Subcutaneous abdominal adipose tissue (tissue), 5 donors: ENCODE results near the gene CAPN3.
"Not testable (repeated sequence)": the region's sequence is repeated elsewhere in the genome, so short reads cannot be mapped to it uniquely, and the experiment has no call there.

ENCODE experiments used
- H3K27ac ChIP-seq: one replicate; pipeline ENCODE4 v1.7.0; 2013; ENCODE audit warnings: low read depth, mild to moderate bottlenecking, inconsistent platforms, low read length, moderate library complexity
- H3K27me3 ChIP-seq, 5 donors: one replicate each; pipeline ENCODE4 v1.7.0; 2013; ENCODE audit warnings: low read length in 5 of 5, inconsistent platforms in 1 of 5; ENCODE audit not compliant: control insufficient read depth in 5 of 5, insufficient read depth in 4 of 5
- H3K36me3 ChIP-seq, 5 donors: one replicate each; pipeline ENCODE4 v1.7.0; 2013; ENCODE audit warnings: low read length in 5 of 5; ENCODE audit not compliant: control insufficient read depth in 5 of 5, insufficient read depth in 5 of 5
- H3K4me1 ChIP-seq, 5 donors: one replicate each; pipeline ENCODE4 v1.7.0; 2013; ENCODE audit warnings: low read length in 5 of 5, mild to moderate bottlenecking in 3 of 5, moderate library complexity in 1 of 5; ENCODE audit not compliant: control insufficient read depth in 5 of 5, insufficient read depth in 5 of 5
- H3K4me3 ChIP-seq, 5 donors: one replicate each; pipeline ENCODE4 v1.7.0; 2013; ENCODE audit warnings: low read length in 5 of 5, low read depth in 1 of 5
- H3K9ac ChIP-seq, 5 donors: one replicate each; pipeline ENCODE4 v1.7.0; 2013; ENCODE audit warnings: low read length in 5 of 5, mild to moderate bottlenecking in 4 of 5, moderate library complexity in 3 of 5
- H3K9me3 ChIP-seq, 5 donors: one replicate each; pipeline ENCODE4 v1.7.0; 2013; ENCODE audit warnings: low read length in 5 of 5; ENCODE audit not compliant: control insufficient read depth in 5 of 5
- donor health status: healthy.
- donor health status: healthy.
- donor health status: healthy.
- donor health status: healthy.
- donor health status: healthy.

The CAPN3 gene

DNA sequence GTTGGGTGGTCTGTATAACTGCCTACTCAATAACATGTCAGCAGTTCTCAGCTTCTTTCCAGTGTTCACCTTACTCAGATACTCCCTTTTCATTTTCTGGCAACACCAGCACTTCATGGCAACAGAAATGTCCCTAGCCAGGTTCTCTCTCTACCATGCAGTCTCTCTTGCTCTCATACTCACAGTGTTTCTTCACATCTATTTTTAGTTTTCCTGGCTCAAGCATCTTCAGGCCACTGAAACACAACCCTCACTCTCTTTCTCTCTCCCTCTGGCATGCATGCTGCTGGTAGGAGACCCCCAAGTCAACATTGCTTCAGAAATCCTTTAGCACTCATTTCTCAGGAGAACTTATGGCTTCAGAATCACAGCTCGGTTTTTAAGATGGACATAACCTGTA, at the start of gene CAPN3:
TSS of gene CAPN3 (plus strand) at position 253 of the 400 bp plus-strand sequence. CDS start 305 bp downstream, outside the sequence.
- H3K4me3 ChIP-seq = no peak within 1 kb of the TSS
- no peaks in the 10 kb centered on the region for H3K9me3 ChIP-seq
- H3K36me3 ChIP-seq = peaks cover 3 to 38% (median 28%) of the 10 kb centered on the region in 5 donors
- no peak within 1 kb of the TSS for H3K27ac ChIP-seq
- no peak within 1 kb of the TSS for H3K9ac ChIP-seq
- H3K27me3 ChIP-seq = no peaks in the 10 kb centered on the region
- H3K4me1 ChIP-seq = peaks cover 0 to under 1% (median 0%) of the 10 kb centered on the region in 5 donors

DNA sequence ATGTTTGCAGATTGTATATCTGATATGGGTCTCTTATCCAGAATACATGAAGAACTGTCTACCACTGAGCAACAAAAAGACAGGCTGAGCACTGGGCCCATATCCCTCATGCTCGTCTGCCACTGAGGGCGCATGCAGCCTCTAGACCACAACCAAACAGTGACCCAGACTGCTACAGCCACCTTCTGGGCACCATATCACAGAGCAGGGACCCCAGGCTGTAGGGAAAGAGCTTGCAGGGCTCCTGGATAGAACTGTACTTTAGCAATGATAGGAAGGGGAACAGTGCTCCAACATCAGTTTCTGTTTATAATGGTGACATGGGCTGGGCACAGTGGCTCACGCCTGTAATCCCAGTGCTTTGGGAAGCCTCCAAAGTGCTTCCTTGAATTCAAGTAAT, 45.8 kb upstream of the CAPN3 start:
- H3K27me3 ChIP-seq = no peaks in the 10 kb centered on the region
- no peak overlapping the region for H3K9ac ChIP-seq
- H3K4me1 ChIP-seq = no peaks in the 10 kb centered on the region
- H3K9me3 ChIP-seq = no peaks in the 10 kb centered on the region
- H3K4me3 ChIP-seq = no peak overlapping the region
- no peak overlapping the region for H3K27ac ChIP-seq
- H3K36me3 ChIP-seq = peaks cover 25 to 49% (median 38%) of the 10 kb centered on the region in 5 donors

DNA sequence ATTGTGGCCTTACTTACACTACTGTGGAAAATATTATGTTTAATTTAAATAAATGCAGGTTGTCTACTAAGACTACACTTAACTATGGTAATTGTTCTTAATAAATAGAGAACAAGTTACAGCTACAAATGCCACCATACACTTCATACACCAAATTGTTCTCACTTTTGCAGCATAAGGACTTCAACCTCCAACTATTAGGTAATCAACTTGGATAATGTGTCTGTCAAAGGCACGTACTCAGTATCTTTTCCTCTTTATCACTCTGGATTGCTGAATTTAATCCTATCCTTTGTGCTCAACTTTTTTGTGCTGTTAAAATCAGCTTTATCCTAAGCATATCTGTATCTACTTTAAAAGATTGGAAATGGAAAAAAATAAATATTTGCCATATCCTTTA, 44.5 kb upstream of the CAPN3 start:
- no peaks in the 10 kb centered on the region for H3K4me1 ChIP-seq
- H3K9ac ChIP-seq = no peak overlapping the region
- H3K4me3 ChIP-seq = no peak overlapping the region
- peaks cover 22 to 36% (median 26%) of the 10 kb centered on the region in 5 donors for H3K36me3 ChIP-seq
- H3K9me3 ChIP-seq = no peaks in the 10 kb centered on the region
- no peaks in the 10 kb centered on the region for H3K27me3 ChIP-seq
- no peak overlapping the region for H3K27ac ChIP-seq

DNA sequence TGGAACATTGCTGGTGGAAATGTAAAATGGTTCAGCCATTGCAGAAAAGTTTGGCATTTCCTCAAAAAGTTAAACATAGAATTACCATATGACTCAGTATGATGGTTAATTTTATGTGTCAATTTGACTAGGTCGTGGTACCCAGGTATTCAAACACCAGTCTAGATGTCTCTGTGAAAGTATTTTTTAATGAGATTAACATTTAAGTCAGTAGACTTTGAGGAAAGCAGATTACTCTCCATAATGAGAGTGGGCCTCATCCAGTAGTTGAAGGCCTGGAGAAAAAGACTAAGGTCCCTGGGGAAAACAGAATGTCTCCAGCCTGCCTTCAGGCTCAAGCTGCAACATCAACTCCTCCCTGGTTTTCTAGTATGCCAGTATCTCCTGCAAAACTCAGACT, 43.8 kb upstream of the CAPN3 start:
- Histone ChIP-seq H3K27me3 (no peaks in the 10 kb centered on the region), H3K4me3 (no peak overlapping the region), H3K36me3 (peaks cover 18 to 29% (median 20%) of the 10 kb centered on the region in 5 donors), H3K9ac (no peak overlapping the region), H3K27ac (no peak overlapping the region), H3K9me3 (no peaks in the 10 kb centered on the region), H3K4me1 (no peaks in the 10 kb centered on the region)

DNA sequence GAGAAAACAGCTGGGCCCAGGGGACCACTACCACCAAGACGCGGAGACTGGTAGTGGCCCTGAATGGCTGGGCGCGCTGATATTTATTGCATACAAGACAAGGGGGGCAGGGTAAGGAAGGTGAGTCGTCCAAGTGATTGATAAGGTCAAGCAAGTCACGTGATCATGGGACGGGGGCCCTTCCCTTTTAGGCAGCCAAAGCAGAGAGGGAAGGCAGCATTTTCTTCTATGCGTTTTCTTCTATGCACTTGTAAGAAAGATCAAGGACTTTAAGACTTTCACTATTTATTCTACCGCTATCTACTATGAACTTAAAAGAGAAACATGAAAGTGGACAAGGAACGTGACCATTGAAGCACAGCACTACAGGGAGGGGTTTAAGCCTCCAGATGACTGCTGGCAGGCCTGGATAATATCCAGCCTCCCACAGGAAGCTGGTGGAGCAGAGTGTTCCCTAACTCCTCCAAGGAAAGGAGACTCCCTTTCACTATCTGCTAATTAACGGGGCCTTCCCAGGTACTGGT, 43.0 kb upstream of the CAPN3 start:
- not testable (repeated sequence) for H3K9me3 ChIP-seq, H3K9ac ChIP-seq, H3K27ac ChIP-seq, H3K4me1 ChIP-seq, H3K4me3 ChIP-seq, H3K27me3 ChIP-seq
- H3K36me3 ChIP-seq = peaks cover 10 to 24% (median 14%) of the 10 kb centered on the region in 5 donors

DNA sequence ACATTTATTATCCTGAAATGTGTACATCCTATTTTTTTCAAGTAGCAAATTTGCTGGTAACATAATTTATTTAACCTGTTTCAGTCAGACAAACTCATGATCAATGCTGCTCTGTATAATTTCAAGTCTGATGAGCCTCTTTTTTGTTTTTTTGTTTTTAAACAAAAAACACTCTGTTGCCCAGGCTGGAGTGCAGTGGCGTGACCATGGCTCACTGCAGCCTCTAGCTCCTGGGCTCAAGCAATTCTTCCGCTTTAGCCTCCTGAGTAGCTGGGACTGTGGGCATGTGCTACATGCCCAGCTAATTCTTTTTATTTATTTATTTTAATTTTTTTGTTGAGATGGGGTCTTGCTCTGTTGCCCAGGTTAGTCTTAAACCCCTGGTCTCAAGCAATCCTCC, 40.1 kb upstream of the CAPN3 start:
- H3K27ac ChIP-seq = no peak overlapping the region
- no peaks in the 10 kb centered on the region for H3K4me1 ChIP-seq
- H3K9ac ChIP-seq = no peak overlapping the region
- H3K36me3 ChIP-seq = peaks cover 12 to 29% (median 23%) of the 10 kb centered on the region in 5 donors
- no peaks in the 10 kb centered on the region for H3K9me3 ChIP-seq
- no peaks in the 10 kb centered on the region for H3K27me3 ChIP-seq
- H3K4me3 ChIP-seq = no peak overlapping the region

DNA sequence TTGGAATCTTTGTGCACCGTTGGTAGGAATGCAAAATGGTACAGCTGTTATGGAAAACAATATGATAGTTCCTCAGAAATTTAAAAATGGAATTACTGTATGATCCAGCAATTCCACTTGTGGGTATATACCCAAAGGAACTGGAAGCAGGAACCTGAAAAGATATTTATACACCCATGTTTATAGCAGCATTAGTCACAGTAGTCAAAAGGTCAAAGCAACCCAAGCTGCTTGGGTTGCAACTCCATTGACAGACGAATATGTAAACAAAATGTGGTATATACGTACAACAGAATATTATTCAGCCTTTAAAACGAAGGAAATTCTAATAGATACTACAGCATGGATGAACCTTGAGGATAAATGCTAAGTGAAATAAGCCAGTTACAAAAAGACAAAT, 35.0 kb upstream of the CAPN3 start:
- H3K9me3 ChIP-seq = no peaks in the 10 kb centered on the region
- H3K27me3 ChIP-seq = no peaks in the 10 kb centered on the region
- H3K9ac ChIP-seq = no peak overlapping the region
- H3K27ac ChIP-seq = no peak overlapping the region
- H3K4me1 ChIP-seq = no peaks in the 10 kb centered on the region
- no peak overlapping the region for H3K4me3 ChIP-seq
- peaks cover 31 to 65% (median 44%) of the 10 kb centered on the region in 5 donors for H3K36me3 ChIP-seq

DNA sequence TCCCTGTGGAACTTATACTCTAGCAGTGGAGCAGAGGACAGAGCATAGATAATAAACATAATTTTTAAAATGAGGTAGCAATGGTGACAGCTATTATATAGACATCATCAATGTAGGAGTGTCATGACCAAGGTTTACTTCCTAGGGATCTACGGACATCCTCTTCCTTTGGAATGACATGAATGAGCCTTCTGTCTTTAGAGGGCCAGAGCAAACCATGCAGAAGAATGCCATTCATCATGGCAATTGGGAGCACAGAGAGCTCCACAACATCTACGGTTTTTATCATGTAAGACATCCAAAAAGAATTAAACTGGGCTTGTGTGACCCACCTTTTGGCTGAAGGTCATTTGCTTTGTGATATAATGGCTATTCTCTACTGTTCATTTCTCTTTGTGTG, 30.1 kb upstream of the CAPN3 start:
- no peaks in the 10 kb centered on the region for H3K4me1 ChIP-seq
- H3K27ac ChIP-seq = no peak overlapping the region
- no peak overlapping the region for H3K4me3 ChIP-seq
- no peaks in the 10 kb centered on the region for H3K9me3 ChIP-seq
- H3K9ac ChIP-seq = no peak overlapping the region
- peaks cover 23 to 54% (median 37%) of the 10 kb centered on the region in 5 donors for H3K36me3 ChIP-seq
- no peaks in the 10 kb centered on the region for H3K27me3 ChIP-seq

DNA sequence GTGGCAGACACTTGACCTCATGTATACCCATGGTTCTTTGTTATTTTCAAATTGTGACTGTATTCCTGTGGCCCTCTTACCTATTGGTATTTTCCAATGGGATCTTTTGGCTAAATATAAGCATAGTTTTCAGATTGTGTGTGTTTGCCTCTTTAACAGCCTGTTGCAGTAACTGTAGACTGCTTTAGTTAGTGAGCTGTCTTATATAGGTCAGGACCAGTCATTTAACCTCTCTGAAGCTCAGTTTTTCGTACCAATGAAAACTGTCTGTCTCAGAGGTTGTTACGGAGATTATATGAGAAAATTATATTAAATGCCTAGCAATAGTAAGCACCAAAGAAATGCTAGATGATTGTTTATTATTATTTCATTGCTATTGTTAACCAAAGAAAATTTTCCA, 29.3 kb upstream of the CAPN3 start:
- no peak overlapping the region for H3K27ac ChIP-seq
- H3K4me1 ChIP-seq = no peaks in the 10 kb centered on the region
- no peaks in the 10 kb centered on the region for H3K27me3 ChIP-seq
- H3K36me3 ChIP-seq = peaks cover 26 to 51% (median 36%) of the 10 kb centered on the region in 5 donors
- H3K9ac ChIP-seq = no peak overlapping the region
- H3K4me3 ChIP-seq = no peak overlapping the region
- H3K9me3 ChIP-seq = peaks cover 0 to 3% (median 2%) of the 10 kb centered on the region in 5 donors

DNA sequence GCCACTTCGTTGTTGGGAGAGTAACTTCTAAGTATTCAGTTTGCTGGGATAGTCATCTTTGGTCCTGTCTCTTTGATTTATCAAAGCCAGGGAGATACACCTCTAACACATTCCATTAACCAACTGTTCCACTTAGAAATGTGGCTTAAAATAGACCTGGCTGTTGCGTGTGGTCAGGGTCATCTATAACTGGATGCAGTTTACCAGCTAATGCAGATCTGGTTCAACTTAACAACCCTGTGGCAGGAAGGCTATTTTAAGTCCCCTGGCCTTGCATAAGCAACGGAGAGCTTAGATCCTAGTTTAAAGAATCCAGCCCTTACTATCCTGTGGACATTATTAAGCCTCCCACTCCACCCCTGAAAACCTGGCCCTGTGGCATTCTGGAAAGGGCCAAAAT, 28.1 kb upstream of the CAPN3 start:
- Histone ChIP-seq H3K4me1 (no peaks in the 10 kb centered on the region), H3K27me3 (no peaks in the 10 kb centered on the region), H3K9ac (no peak overlapping the region), H3K4me3 (no peak overlapping the region), H3K27ac (no peak overlapping the region), H3K36me3 (peaks cover 27 to 55% (median 32%) of the 10 kb centered on the region in 5 donors), H3K9me3 (peaks cover 0 to 8% (median 6%) of the 10 kb centered on the region in 5 donors)
